GM12891 (cell line): ENCODE measurements around the gene TASP1.
A peak's percentile ranks its signal among the peaks of the same experiment; 100 is the strongest.

ENCODE experiments used
- DNase-seq: peaks from one replicate; pipeline ENCODE4 v3.0.0; 2011; ENCODE audit warnings: low spot score; ENCODE audit not compliant: insufficient read length
- FAIRE-seq: peaks from 2 replicates; lab custom pipeline; 2011; peaks lifted over from hg19 to GRCh38; lab: Jason Lieb, UNC
- PAX5 ChIP-seq: IDR thresholded peaks from 2 replicates; pipeline ENCODE4 v1.6.1; 2011; ENCODE audit warnings: low read length, moderate library complexity, mild to moderate bottlenecking; ENCODE audit not compliant: insufficient read depth, severe bottlenecking
- POLR2A ChIP-seq: IDR thresholded peaks from 2 replicates; pipeline ENCODE4 v1.6.1; 2011; ENCODE audit warnings: low read depth, low read length, control low read depth
- POLR2AphosphoS5 ChIP-seq: IDR thresholded peaks from 2 replicates; pipeline ENCODE4 v1.6.1; 2011; ENCODE audit warnings: low read depth, low read length, control low read depth
- POU2F2 ChIP-seq: IDR thresholded peaks from 2 replicates; pipeline ENCODE4 v1.6.1; 2011; ENCODE audit warnings: low read depth, mild to moderate bottlenecking, control low read depth, low read length, moderate library complexity
- SPI1 ChIP-seq: IDR thresholded peaks from 2 replicates; pipeline ENCODE4 v1.6.1; 2011; ENCODE audit warnings: low read depth, low read length, control low read depth
- TAF1 ChIP-seq: IDR thresholded peaks from 2 replicates; pipeline ENCODE4 v1.6.1; 2011; ENCODE audit warnings: low read depth, low read length, control low read depth

TASP1 gene

DNA sequence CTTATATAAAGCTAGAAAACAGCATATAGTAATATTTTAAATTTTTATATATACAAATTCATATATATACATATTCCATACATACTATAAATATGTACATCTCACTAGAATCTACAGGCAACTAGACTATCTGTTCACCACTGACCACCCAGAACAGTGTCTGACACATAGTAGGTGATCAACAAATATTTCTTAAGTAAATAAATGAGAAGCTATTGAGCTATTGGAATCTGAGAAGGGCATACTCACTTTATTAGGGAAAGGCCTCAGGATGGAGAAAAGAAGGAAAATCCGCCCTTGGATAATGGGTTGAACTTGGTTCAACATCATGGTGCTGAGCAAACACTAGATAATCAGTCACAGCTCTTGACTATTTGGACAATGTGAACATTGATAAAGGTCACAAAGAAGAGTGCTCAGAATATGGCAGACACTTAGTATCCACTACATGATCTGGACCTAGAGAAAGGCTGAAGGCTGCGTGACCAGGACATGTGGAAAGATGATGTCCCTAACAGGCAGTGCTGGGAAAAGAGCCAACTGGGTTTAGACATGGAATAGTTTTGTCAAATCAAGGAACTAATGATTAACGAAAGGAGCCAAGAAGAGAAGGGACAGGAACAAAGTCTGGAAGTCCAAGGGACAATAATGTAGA is 186.1 kb downstream of the TASP1 start:
- no peak for FAIRE-seq
- TF ChIP-seq PAX5 (no peak), POLR2A (no peak), POU2F2 (no peak), SPI1 (no peak), POLR2AphosphoS5 (no peak)

GRCh38 chr20:13449868-13450434 is 188.8 kb downstream of the TASP1 start:
- DNase-seq (no peak), FAIRE-seq (no peak)
- TF ChIP-seq PAX5 (no peak), POLR2AphosphoS5 (no peak), TAF1 (no peak), SPI1 (no peak), POLR2A (no peak), POU2F2 (no peak)

More for the DNA sequence above, 186.1 kb downstream of the TASP1 start:
- no peak for DNase-seq

GRCh38 chr20:13447385-13448180 is 191.1 kb downstream of the TASP1 start:
- no peak for DNase-seq
- FAIRE-seq: no peak
- TF ChIP-seq POLR2AphosphoS5: no peak

DNA sequence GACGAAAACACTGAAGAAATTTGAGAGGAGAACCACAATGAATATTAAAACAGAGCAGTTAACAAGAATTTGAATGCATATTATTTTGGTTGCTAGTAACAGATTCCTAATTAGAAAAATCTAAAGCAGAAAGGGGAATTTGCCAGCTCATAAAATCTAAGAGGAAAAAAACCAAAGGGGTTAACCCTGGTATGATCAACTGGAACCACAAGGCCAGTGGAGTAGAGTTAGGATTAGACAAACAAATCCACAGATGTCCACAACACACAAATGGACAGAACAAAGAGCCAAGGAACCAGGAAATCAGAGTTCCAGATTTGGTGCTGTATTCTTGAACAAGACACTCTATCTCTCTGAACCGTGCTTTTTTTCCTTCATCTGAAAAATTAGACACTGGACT is 195.0 kb downstream of the TASP1 start:
- no peak for DNase-seq
- TF ChIP-seq SPI1: no peak
- TF ChIP-seq PAX5: no peak
- no peak for TF ChIP-seq POLR2A
- FAIRE-seq: no peak

DNA sequence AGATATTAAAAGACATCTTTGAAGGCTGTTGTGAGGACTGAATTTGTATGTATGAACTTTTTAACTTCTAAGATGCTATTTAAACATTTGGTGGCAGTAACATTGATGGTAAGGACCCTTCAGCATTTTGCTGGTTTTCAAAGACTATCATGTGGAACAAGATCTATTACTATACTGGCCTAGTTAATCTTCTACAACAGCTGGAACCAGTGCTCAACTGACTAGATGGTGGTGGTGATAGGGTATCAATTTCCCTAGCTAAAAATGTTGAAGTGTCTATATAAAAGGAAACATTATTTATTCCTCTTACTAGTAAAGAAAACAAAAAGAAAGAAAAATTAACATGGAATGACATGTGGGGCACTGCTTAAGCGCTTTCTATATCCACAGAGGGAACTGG is 195.7 kb downstream of the TASP1 start:
- no peak for TF ChIP-seq PAX5
- TF ChIP-seq POLR2A: no peak
- DNase-seq (no peak), FAIRE-seq (no peak)

DNA sequence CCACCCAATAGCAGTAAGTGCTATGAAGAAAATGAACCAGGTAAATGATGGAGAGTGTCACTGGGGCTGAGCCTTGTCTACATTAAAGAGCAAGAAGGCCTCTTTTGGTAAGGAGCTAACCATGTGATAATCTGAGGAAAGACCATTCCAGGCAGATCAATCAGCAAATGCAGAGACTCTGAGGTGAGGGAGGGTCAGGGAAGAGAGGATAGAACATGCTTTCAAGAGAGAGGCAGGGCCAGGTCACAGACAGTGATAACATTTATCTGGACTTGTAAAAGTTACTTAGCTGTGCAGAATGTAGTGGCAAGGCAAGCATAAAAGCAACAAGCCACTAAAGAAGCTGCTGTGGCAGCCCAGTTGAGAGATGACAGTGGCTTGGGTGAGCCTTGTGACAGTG is 197.3 kb downstream of the TASP1 start:
- no peak for TF ChIP-seq TAF1
- TF ChIP-seq SPI1: no peak
- no peak for TF ChIP-seq POU2F2
- TF ChIP-seq POLR2A: no peak
- no peak for TF ChIP-seq POLR2AphosphoS5
- no peak for TF ChIP-seq PAX5
- DNase-seq (no peak), FAIRE-seq (no peak)

DNA sequence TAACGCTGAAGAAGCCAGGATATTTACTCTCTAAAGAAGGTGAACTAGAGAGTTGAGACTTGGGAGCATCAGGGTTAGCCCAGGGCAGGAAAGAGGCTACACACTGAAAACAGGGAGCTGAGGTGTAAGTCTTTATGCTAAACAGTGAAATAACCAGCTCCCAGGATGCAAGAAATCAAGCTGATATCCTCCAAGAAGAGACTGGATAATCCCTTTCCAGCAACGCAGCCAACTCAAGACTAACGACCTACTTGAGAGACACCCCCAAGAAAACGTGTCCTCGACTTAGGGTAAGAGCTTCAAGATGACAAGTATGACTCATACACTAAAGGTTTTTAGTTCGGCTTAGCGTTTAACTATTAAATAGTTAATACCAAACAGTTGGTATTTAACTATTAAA is 202.2 kb downstream of the TASP1 start:
- TF ChIP-seq POU2F2: no peak
- TF ChIP-seq POLR2A: no peak
- no peak for TF ChIP-seq SPI1
- TF ChIP-seq TAF1: no peak
- TF ChIP-seq PAX5: no peak
- no peak for TF ChIP-seq POLR2AphosphoS5
- DNase-seq: no peak
- FAIRE-seq: no peak

- TF ChIP-seq POLR2A: no peak
- no peak for TF ChIP-seq POLR2AphosphoS5
- TF ChIP-seq TAF1: no peak
- no peak for TF ChIP-seq SPI1
- no peak for TF ChIP-seq POU2F2
- no peak for TF ChIP-seq PAX5
- FAIRE-seq: no peak
- DNase-seq: no peak
These were observed 206.6 kb downstream of the TASP1 start for GRCh38 chr20:13432126-13432525.

DNA sequence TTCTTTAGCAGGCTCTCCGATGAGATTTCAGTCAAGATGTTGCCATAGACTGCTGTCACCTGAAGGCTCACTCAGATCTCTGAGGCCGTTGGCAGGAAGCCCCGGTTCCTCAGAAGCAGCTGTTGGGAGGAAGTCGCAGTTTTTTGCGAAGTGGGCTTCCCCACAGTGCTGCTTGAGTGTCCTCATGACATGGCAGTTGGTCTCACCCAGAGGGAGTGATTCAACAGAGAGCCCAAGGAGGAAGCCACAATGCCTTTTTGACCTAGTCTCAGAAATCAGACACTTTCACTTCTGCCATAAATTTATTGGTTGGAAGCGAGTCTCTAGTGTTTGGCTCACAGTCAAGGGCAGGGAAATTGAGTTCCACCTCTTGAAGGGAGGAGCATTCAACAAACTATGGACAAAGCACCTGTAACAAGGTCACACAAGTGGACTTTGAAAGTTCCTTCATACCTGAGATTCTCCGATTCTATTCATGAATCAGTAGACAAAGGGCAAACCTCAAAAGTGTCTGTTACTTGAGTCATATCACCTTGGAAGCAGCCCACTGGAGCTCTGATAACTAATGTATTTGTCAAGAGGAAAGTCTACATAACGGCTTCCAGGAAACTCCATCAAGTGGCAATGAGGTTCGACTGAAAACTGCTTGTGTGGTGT is 208.3 kb downstream of the TASP1 start:
- FAIRE-seq: no peak
- DNase-seq: no peak
- TF ChIP-seq POLR2AphosphoS5: no peak
- no peak for TF ChIP-seq POLR2A
- no peak for TF ChIP-seq PAX5
- no peak for TF ChIP-seq TAF1
- no peak for TF ChIP-seq POU2F2
- peak; percentile 42 for TF ChIP-seq SPI1

DNA sequence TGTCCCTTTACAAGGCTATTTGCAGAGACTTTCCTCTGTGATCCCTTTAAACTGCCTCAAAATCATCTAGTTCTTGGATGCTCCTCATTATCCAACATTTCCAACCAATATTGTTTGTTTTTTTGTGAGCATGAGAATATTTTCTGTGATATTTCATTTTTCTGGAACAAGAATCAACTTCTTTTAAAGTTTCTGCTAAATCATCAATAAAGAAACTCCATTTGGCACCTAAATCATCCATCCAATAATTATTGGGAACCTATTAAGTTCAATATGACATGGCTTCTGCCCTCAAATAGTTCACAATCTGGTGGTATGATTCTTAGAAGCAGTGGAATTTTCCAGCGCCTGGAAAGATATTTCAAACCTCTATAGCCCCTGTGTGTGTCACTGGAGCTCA is 210.0 kb downstream of the TASP1 start:
- no peak for DNase-seq
- TF ChIP-seq PAX5 (no peak), POLR2A (no peak), POLR2AphosphoS5 (no peak), POU2F2 (no peak), SPI1 (no peak), TAF1 (no peak)
- FAIRE-seq: no peak
